CD1c-positive myeloid dendritic cell (primary cell): ENCODE data around the gene PROZ.

Source experiments
- DNase-seq: peaks from one replicate; pipeline ENCODE4 v3.0.0-alpha.2; 2016; ENCODE audit errors: extremely low spot score

Gene PROZ

GRCh38 chr13:113178896-113179167, 20.4 kb downstream of the PROZ start:
- DNase-seq: no peak

DNA sequence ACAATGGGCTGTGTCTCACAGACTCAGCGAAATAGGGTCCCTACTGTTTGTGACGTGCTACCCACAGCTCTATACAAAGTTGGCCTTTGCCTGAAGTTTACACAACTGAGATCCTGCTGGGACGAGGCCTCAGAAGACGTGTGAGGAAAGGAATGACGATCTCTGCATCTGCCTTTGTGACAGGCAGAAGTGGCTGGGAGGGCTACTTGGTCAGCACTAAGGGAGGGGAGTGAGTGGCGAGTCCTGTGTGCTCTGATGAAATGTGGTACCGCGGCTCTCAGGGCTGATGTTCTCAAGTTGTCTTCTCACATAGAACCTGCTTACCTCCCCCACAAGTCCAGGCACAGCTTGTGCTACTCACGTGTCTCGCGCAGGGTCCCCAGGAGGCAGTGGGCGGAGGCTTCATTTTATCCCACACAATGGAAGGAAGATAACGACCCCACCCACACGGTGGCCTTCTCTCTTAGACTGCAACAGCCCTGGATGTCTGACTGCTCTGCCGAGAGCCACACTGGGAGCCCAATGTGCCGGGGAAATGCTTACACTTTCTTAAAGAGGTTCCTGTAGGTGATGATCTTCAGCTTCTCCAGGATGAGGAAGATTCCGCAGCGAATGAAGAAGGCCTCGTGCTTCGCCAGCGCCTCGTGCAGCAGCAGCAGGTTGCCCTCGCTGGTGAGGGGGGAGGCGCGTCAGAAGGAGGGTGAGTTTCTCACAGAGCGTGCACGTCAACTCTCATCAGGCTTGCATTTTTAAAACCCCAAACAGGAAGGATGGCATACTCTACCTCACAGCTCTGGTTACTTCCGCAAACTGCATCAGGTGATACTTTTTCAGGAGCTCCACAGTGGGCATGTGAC, 21.2 kb downstream of the PROZ start:
- DNase-seq: no peak

DNA sequence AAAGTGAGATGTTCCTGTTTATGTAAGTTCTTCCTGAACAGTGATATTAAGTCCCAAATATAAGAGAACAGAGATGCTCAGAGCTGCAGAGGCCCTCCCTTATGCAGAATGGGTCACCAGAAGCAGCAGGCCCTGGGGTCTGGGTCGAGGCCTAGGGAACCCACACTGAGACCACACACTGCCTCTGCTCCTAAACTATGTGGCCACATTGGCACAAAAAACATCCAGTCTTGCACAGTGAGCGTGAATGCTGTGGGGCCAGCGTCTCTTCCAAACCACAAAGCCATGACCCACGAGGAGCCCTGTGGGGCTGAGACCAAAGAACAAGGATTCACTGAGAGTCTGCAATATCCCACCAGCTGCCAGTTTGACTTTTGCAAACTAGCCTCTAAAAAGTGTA, 23.6 kb downstream of the PROZ start:
- DNase-seq: no peak

DNA sequence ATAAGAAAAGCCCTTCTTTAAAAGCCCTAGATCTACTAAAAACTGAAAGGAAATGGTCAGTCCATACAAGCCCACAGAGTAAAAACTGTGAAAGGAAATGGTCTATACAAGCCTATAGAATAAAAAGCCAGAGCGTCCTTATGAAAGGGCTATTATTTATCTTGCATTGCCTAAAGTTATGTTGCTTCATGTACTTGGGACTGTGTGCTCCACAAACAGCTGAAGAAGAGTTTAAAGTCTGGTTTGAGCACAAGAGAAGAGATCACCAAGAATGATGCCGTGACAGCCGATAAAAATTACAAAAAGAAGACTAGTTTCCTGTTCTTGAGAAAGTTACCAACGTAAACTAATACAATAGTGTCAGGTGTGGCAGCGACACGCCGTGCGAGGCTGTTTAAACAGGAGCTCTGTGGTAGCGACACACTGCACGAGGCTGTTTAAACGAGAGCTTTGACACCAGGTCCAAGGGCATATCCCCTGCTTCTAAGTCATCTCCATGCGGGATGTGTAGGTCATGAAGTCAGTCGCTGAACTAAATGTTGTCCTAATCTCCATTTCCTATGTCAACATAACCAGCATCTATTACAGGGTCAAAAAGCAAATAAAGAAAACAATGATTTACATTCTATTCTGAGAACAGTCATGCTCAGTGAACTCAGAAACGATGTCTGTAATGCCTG, 25.1 kb downstream of the PROZ start:
- DNase-seq: no peak

GRCh38 chr13:113184568-113185440, 26.4 kb downstream of the PROZ start:
- no peak for DNase-seq

DNA sequence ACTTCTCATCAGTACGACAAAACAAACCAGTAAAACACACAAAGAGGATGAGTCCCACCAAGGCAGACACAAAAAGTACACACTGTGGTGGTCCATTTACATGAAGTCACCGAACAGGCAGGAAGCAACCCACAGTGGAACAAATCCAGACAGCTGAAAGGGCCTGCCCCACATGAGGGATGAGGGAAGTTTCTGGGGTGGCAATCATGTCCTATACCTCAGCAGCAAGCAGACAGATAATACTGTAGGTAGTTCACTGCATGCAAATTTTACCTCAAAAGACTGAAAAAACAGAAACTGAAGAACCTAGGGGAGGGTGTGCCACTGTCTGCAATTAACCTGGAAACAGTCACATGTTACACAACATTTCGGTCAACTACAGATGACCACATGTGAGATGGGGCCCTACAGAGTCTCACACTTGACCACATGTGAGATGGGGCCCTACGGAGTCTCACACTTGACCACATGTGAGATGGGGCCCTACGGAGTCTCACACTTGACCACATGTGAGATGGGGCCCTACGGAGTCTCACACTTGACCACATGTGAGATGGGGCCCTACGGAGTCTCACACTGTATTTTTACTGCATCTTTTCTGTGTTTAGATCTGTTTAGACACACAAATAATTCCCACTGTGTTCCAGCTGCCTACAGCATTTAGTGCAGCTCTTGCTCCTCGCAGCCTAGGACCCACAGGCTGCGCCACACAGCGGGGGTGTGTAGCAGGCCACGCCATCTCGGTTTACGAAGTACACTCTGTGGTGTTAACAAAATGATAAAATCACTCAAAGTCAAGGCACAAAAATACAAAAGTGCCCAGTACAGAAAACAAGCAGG, 27.8 kb downstream of the PROZ start:
- no peak for DNase-seq

- DNase-seq: peak; percentile 96
Observed at GRCh38 chr13:113187263-113187669, 28.8 kb downstream of the PROZ start.

DNA sequence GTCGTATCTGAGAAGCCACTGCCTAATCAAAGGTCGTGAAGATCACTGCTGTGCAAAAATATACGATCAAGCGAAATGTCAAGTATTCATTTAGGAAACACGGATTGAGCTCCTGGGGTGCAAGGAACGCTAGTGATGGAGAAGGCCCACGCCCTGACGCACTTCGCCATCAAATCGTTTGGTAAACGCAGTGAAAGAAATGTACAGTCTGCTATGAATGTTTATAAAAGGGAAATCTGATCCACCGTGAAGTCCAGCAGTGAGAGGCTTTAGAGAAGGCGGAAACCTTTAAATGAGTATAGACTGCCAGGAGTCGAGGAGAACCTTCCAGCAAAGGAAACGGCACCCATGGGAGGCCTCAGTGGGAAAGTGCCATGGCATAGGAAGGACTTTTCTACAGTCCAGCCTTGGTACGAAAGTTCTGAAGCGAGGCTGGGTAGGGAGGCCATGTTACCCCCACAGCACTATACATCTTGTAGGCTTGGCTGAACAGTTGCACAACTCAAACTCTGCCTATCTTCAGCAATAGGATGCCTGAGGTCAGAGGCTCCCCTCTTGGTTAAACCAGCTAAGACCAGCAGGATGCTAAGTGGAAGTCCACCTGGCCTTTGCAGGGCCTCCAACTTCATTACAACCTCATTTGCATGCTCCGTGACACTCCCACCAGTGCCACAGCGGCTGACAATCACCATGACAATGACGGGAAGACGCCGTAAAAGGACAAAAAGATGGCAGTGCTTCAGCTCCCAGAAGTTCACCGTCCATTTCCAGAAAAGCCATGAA, 29.6 kb downstream of the PROZ start:
- DNase-seq: no peak

DNA sequence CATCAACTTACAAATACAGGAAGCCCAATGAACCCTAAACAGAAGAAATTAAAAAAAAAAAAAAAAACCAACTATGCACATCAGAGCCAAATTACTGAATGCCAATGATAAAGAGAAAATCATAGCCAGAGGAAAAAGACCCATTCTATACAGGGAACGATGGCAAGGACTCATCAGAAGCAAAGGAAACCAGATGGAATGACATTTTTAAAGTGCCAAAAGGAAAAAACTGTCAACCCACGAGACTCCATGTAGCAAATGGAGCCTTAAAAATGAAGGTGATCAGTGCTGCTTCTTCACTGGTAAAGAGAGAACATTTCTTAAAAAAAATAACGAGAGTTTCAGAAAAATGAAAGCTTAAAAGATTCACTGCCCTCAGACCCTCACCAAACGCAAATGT, 31.7 kb downstream of the PROZ start:
- no peak for DNase-seq

DNA sequence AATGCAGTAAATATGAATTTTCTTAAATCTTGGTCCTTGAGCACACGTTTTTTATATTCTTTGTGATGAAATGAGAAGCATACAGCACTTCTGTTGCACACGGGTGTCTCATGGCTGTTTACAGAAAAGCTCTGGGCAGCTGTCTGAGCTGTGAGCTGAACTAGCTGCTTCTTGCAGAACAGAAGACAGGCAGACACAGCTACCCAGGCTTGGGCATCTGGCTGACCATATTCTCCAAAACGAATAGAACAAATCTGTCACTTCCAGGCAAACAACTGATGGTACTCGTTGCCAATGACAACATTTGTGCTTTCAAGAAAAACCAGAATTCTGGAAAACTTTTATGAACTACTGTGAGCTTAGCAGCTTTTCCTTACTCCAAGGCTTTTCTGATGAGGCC, 33.8 kb downstream of the PROZ start:
- no peak for DNase-seq

DNA sequence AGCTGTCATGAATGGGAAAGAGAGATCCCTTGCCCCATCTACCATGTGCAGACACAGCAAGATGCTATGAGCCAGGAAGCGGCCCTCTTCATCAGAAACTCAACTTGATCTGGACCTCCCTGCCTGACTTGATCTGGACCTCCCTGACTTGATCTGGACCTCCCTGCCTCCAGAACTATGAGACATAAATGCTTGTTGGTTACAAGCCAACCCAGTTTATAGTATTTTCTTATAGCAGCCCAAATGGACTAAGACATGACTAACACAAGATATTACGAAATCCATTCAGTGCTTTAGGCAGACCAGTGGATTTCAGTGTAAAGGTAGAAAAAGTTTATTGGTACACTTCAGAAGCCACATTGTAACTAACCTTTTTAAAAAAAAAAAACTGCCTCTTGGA, 34.5 kb downstream of the PROZ start:
- DNase-seq: no peak

DNA sequence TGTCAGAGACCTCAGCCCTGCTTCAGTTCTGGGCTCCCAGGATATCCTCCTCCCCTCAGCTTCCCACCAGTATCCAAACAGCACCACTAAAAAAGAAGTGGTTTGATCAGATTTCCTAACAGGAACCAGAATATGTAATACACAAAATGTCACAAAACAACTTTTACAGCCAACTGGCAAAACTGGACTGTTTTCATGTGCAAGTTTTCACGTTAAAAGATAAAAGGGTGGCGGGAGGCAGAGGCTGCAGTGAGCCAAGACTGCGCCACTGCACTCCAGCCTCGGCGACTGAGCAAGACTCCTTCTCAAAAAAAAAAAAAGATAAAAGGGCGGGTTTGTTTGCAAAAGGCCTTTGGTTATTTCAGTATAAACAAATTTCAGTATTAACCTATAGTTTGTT, 36.9 kb downstream of the PROZ start:
- no peak for DNase-seq

- no peak for DNase-seq
Observed at GRCh38 chr13:113196970-113197737, 38.7 kb downstream of the PROZ start.

- DNase-seq: no peak
Observed at GRCh38 chr13:113201815-113202214, 43.4 kb downstream of the PROZ start.

DNA sequence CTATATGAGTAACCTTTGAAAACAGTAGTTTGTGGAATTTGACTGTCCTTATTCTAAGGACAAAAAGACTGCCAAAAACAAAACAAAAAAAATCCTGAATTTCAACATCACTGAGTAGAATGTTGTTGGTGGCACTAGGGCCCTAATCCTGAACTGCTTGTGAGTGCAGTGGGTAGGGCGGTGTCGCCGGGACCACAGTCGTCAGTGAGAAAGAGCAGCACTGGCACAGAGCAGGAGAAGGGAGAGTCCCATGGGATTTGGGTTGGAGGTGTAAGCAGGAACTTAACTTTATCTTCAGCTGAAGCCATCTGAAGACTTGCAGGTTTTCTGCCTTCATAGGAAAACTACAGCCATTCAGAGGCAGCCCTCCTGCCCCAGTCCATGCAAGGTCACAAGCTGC, 44.5 kb downstream of the PROZ start:
- no peak for DNase-seq

GRCh38 chr13:113203507-113204377, 45.3 kb downstream of the PROZ start:
- no peak for DNase-seq

DNA sequence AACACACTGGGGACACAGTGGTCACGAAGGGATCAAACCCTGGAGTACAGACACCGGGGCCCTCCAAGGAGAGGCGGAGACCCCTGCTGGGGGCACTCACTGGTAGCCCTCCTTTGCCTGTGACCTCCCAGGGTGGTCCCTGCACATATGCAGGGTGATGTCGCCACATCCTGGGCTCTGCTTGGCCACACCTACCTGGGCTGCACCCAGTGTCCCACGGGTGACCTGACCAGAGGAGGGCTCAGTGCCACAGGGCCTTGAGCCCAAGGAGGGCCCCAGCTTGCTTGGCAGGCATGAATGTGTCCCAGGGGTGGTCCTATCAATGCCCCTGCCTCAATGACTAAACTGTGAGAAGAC, 45.9 kb downstream of the PROZ start:
- no peak for DNase-seq

DNA sequence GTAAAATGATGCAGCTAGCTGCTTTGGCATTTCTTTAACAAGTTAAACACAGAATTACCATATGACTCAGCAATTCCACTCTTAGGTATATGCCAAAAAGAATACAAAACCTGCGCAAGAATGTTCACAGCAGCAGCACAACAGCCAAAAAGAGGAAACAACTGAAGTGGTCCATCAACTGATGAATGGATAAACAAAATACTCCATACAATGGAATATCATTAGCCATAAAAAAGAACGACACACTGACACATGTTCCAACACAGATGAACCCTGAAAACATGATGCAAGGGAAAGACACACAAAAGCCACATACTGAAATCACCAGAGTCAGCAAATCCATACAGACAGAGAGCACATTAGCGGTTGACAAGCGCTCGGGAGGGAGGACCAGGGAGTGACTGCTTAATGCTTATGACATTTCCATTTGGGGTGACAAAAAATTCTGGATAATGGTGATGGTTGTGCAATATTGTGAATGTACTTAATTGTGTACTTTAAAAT, 47.0 kb downstream of the PROZ start:
- DNase-seq: no peak

GRCh38 chr13:113207460-113207859, 49.0 kb downstream of the PROZ start:
- no peak for DNase-seq
